ENCODE results near the gene RAB7A.

Gene RAB7A

GRCh38 chr3:128726023-128727016 is at the start of gene RAB7A:
Gene RAB7A (plus strand): TSS chr3:128726183. CDS start chr3:128795368, 69,185 bp downstream.
- peak; percentile 99 for DNase-seq

DNA sequence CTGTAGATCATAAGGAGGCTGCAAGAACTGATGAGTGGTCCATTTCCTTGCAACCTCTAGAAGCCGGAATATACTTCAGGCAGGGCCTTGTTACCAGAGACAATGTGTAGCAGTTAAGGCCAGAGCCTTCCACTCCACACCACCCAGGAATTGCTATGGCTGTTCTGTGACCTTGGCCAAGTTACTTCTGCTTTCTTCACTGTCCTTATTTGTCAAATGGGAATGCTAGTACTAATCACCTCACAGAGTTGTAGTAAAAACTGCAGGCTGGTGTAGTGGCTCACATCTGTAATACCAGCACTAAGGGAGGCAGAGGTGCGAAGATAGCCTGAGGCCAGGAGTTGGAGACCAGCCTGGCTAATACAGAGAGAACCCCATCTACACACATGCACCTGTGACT is 46.6 kb upstream of the RAB7A start:
- DNase-seq = peak; percentile 37

- DNase-seq = peak; percentile 99
Observed at GRCh38 chr3:128680603-128681368, 45.2 kb upstream of the RAB7A start.

- no peak for DNase-seq
Observed at GRCh38 chr3:128681369-128681829, 44.6 kb upstream of the RAB7A start.

- DNase-seq = peak; percentile 74
Observed at GRCh38 chr3:128683957-128684356, 42.0 kb upstream of the RAB7A start.

DNA sequence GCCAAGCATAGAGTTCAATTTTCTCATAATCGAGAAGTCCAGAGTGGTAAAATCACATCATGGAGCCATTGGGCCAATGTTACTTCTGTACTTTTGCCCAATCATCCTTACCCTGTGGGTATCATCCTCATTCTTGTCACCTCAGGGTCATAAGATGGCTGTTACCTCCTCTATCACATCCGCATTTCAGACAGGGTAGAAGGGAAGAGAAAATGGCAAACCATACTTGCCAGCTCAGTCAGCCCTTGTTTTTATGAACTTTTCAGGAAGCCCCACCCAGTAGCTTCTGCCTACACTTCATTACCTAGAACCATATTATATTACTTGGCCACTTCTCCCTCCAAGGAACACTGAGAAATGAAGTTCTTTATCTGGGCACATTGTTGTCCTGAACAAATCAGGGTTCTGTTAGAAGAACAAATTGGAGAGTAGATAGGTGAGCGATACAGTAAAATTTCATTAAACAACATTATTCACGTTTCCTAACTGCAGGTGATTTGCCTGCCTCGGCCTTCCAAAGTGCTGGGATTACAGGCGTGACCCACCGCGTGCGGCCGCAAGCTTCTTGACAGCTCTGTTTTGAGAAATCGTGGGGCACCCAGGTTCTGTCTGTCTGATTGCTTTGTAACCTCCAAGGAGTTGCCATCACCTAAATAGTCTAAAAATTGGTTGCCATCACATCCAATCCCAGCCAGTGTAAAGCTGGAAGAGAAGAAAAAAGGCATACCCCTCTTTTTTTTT is 40.8 kb upstream of the RAB7A start:
- no peak for DNase-seq

DNA sequence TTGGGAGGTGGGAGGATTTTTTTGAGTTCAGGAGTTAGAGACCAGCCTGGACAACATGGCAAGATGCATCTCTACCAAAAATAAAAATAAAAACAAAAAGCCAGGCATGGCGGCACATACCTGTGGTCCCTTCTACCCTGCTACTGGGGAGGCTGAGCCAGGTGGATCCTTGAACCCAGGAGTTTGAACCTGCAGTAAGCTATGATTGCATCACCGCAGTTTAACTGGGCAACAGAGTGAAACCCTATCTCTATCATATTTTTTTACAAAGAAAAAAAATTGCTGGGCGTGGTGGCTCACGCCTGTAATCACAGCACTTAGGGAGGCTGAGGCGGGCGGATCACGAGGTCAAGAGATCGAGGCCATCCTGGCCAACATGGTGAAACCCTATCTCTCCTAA is 39.5 kb upstream of the RAB7A start:
- DNase-seq = no peak

GRCh38 chr3:128689060-128689459 is 36.9 kb upstream of the RAB7A start:
- DNase-seq = no peak

DNA sequence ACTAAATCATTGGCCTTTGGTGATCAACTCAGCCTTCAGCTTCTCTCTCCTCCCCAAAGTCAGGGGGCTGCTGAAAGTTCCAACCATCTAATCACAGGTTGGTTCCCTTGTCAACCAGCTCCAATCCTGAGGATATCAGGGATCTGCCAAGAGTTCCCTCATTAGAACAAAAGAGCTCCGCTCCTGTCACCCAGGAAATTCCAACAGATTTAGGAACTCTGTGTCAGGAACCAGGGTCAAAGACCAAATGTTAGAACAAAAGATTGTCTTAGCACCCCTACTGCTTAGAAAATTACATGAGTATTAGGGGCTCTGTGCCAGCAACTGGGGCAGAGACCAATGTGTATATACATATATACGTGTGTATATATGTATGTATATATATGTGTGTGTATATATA is 32.3 kb upstream of the RAB7A start:
- DNase-seq = no peak

GRCh38 chr3:128697341-128697740 is 28.6 kb upstream of the RAB7A start:
- DNase-seq = peak; percentile 40

DNA sequence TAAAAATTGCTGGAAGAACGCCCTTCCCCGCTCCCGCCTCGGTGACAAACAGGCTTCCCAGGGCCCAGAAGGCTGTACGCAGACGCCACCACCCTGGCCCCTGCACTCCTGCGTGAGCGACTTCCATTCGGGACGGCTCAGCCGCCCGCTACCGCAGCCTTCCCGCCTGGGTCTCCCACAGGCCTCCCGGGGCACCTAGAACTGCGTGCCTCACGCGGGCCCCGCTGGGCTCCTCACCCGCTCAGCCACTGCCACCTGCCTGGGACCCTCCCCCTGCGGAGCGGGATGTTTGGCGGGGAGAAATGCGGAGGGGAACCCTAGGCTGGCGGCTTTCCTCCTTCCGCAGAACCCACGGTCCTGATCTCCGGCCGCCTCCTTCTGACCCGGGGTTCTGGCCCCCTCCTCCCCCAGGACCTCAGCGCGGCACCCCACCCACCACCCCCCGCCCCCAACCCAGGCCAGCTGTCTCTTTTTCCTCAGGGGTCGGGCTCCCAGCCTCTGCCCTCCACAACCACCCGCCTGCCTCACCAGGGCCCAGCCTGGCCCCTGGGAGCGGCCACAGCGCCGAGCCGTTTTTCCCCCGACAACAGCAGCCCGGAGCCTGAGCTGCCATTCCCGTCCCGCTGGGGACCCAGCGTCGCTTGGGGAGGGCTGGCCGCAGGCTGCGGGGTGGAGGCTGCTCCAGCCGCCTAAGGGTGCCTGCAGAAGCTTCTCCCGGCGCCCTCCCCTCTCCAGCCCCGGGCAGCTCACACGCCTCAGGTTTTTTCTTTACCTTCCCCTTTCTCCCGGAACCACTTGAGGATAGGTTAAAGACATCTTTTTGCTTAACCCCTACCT is 27.6 kb upstream of the RAB7A start:
- peak; percentile 62 for DNase-seq

- no peak for DNase-seq
Observed at GRCh38 chr3:128701342-128702212, 24.4 kb upstream of the RAB7A start.

DNA sequence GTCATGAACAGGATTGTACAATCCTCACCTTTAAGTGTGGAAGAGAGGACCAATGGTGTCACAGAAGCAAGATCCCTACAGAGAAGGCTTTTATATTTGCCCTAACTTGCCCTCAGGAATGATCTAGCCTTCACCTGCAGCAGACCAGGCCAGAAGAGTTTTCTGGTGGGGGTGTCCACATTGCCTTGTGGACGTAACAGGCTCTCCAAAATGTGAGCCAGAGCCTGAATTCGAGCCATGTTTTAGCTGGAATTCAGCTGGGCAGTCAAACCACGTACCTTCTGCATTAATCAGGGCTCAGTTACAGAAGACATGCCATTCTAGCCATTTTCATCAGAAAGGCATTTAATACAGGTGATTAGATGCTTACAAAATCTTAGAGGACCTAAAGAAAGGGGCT is 23.6 kb upstream of the RAB7A start:
- DNase-seq = no peak

DNA sequence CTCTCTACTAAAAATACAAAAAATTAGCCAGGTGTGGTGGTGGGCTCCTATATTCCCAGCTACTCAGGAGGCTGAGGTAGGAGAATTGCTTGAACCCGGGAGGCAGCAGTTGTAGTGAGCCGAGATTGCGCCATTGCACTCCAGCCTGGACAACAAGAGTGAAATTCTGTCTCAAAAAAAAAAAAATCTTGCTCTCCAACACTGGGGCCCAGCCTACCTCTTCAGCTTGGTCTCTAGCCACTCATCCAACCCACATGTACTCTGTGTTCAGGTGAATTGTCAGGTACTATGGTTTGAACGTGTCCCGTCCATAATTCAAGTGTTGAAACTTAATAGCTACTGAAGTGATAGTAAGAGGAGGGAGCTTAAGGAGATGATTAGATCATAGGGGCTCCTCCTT is 22.4 kb upstream of the RAB7A start:
- DNase-seq = no peak

- no peak for DNase-seq
Observed at GRCh38 chr3:128706086-128706615, 19.8 kb upstream of the RAB7A start.

DNA sequence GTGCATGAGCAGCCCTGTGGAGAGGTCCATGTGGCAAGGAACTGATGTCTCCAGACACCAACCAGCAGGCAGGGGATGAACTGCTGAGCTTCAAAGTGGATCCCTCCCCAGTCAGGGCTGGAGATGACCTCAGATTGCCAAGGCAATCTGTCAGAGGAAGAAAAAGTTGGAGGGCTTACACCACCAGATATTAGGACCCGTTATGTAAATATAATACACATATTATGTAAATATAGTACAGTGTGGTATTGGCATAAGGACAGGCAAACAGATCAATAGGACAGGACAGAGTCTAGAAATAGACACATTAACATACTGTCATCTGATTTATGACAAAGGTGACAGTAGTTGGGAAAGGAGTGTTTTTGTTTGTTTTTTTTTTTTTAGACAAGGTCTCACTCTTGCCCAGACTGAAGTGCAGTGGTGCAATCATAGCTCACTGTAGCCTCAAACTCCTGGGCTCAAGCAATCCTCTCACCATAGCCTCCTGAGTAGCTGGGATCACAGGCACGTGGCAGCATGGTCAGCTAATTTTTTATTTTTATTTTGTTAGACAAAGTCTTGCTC is 18.0 kb upstream of the RAB7A start:
- no peak for DNase-seq

GRCh38 chr3:128709038-128709437 is 16.9 kb upstream of the RAB7A start:
- DNase-seq = no peak

DNA sequence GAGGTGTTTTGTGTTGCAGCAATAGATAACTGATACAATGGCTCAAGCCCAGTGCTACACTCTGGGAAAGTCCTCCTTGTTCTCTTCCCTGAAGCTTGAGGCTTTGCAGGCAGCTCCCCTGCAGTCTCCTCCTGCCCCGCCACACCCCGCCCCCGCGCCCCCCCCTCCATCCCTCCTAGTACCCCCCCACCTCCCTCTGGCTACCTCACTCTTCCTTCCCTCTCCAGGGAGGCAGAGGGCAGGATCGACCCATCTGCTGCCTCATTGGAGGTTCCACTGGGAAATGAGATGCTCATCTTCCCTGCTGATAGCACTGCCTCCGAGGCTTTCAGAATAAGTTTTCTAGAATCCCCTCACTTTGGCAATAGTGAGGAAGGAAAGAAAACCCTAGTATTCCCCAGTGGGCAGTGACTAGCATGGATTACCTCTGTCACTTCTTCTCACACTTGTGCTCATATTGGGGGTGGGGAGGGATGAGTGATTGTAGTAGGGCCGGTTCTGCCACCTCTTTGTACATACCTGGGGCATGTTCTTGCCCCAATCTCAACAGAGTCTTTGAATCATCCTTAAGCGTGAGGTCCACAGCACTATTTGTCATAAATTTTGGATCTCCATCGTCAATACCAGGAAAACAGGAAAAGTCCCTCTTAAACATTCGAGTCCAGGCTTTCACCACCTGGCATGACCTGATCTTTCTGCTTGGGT is 16.3 kb upstream of the RAB7A start:
- no peak for DNase-seq

DNA sequence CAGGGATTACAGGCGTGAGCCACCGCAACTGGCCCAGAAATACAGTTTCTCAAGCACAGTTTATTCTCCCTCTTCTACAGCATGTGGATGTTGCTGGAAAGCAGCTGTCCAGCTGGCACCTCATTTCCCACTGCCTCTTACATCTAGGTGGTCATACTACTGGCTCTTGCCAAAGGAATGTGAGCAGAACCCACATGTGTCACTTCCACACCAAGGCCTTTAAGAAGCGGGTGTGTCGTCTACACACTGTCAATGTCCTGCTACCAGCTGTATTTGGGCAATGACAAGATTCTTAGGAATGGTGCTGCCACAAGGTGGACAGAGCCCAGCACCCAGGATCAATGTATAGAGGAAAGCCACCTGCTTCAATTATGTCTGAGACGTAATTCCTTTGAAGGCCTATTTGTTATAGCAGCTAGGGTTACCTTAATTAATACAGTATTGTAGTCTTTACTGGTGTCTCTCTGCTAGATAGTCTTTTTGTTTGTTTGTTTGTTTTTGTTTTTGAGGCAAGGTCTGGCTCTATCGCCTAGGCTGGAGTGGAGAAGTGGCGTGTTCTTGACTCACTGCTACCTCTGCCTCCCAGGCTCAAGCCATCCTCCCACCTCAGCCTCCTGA is 15.1 kb upstream of the RAB7A start:
- DNase-seq = no peak

Data from hematopoietic multipotent progenitor cell treated with erythropoietin and hydrocortisone succinate and interleukin-3 and kit ligand, for 4 days (in vitro differentiated cells).